Fibroblast of gingiva (primary cell): ENCODE results near the gene MAFG.
"Not testable (repeated sequence)": the region's sequence is repeated elsewhere in the genome, so short reads cannot be mapped to it uniquely, and the experiment has no call there.

Experiments
- DNase-seq: peaks from one replicate; pipeline ENCODE4 v3.0.0-alpha.2; 2011; ENCODE audit warnings: low read depth

MAFG gene

GRCh38 chr17:81958633-81959342 is 31.3 kb upstream of the MAFG start:
- DNase-seq = no peak

GRCh38 chr17:81957691-81958432 is 30.3 kb upstream of the MAFG start:
- DNase-seq = no peak

GRCh38 chr17:81956607-81957589 is 29.4 kb upstream of the MAFG start:
- no peak for DNase-seq

GRCh38 chr17:81955756-81956544 is 28.4 kb upstream of the MAFG start:
- no peak for DNase-seq

GRCh38 chr17:81955058-81955681 is 27.6 kb upstream of the MAFG start:
- no peak for DNase-seq

- no peak for DNase-seq
These were observed 26.9 kb upstream of the MAFG start for GRCh38 chr17:81954131-81955057.

GRCh38 chr17:81953443-81953842 is 25.9 kb upstream of the MAFG start:
- not testable (repeated sequence) for DNase-seq

DNA sequence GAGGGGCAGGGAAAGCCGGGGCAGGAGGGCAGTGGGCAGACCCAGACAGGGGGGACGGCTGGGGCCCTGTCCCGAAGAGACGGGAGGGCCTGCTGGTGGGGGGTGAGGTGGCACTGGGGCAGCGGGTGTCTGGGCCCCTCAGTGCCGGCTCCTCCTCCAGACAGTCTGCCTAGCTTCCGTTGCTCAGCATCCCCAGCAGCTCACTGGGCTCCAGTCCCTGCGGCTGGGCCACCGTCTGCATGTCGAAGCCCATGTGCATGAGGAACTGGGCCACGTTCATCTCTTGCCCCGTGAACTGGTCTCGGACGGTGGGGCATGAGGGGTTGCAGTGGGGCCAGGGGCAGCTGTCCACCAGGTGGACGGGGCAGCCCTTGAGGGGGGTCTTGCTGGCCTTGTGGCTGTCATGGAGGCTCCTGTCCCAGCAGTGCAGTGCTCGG is 25.3 kb upstream of the MAFG start:
- no peak for DNase-seq

DNA sequence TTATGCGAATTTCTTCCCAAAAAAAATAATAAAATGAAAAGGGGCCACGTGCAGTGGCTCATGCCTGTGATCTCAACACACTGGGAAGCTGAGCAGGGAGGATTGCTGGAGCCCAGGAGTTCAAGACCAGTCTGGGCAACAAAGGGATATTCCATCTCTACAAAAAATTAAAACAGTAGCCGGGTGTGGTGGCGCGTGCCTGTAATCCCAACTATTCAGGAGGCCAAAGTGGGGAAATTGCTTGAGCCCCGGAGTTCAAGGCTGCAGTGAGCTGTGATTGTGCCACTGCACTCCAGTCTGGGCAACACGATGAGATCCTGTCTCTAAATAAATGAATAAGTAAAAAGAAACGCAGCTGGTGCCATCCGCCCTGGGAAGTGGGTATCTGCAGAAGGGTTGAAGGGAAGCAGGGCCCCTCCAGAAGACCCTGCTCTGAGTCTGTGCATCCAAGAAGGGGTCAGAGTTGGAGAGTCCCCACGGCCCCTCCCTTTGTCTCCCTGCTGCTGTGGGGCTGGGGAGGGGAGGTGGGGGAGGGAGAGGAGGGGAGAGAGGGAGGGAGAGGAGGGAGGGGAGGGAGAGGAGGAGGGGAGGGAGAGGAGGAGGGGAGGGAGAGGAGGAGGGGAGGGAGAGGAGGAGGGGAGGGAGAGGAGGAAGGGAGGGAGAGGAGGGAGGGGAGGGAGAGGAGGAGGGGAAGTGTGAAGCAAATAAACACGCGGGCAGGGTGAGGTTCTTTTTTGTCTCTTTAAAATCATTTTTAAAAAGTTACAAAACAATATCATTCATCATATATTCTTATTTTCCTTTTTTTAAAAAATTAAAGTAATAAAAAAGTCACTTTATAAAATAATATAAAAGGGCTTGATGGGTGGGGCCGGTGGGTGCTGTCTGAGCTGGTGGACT is 24.5 kb upstream of the MAFG start:
- DNase-seq = no peak

- DNase-seq = no peak
These were observed 23.0 kb upstream of the MAFG start for GRCh38 chr17:81950501-81950900.

- no peak for DNase-seq
These were observed 21.3 kb upstream of the MAFG start for GRCh38 chr17:81948635-81949378.

DNA sequence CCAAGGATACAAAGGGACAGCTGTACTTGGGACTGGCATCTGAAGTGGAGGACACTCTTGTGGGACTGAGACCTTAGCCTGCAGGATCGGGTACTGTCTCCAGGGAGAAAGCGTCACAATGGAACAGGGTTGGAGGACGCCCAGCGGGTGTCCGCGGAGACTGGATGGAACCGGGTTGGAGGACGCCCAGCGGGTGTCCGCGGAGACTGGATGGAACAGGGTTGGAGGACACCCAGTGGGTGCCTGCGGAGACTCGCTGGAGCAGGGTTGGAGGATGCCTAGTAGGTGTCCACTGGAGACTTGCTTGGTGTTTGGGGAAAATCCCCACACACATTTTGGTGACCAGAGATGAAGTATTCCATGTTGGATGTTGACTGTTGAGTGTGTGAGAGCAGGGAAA is 19.7 kb upstream of the MAFG start, which contains the start of gene MYADML2:
MYADML2 (minus strand) TSS at position 45 of the 400 bp plus-strand sequence. CDS start 5,492 bp downstream, outside the sequence.
- no peak for DNase-seq

- DNase-seq = no peak
These were observed 17.3 kb upstream of the MAFG start for GRCh38 chr17:81944858-81945257.

DNA sequence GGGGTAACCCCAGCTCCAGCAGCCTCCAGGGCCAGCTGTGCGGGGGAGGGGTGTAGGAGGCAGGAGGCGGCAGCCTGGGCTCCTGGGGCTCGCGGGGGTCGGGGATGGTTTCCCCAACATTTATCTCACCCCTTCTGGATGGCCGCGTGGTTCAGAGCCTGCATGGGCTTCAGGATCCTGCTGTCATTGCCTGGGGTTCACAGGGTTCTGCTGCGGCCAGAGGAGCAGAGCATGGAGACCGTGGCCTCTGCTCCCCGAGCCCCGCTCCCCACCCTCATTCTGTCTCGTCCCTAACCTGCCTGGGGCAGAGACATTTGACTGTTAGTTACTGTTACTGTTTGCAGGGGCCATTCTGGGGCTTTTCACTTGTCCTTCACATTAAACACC is 14.6 kb upstream of the MAFG start:
- no peak for DNase-seq

DNA sequence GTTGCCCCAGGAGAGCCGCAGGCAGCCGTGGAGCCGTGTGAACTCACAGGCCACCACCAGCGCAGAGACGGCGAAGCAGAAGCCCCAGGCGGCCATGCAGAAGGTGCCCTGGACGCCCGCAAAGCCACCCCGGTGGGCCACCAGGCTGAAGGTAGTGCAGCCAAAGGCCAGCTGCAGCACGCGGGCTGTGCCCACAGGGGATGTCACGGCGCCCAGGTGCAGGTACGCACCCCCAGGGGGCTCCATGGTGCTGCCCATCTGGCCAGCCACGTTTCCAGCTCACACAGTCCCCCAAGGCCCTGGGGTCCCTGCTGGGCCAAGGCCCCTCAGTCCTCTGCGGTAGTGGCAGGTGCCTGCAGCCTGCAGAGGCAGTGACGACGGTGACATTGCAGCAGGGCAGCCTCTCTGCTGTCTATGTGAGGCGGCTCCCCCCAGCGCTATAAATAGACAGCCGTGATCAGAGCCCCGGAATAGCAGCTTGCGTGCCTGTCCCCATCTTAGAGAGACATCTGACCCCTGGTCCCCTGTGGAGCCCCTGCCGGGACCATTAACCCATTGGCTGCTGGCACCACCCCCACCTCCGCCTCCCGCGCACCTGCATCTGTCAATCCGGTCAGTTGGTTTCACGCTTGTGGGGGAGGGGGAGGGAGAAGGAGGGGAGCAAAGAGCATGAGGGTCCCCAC is 14.1 kb upstream of the MAFG start:
- no peak for DNase-seq

GRCh38 chr17:81940538-81941483 is 13.3 kb upstream of the MAFG start:
- DNase-seq = no peak
